RWPE2 (cell line): ENCODE measurements around the gene PDE8A.
"Not testable (repeated sequence)": the region's sequence is repeated elsewhere in the genome, so short reads cannot be mapped to it uniquely, and the experiment has no call there.

Experiments
- ATAC-seq: fragments of 200-7000 bp; cut with Tn5 transposase; 3 replicates; pipeline ENCODE4 v1.9.1; 2021; ENCODE audit warnings: low read depth
- DNase-seq: peaks from one replicate; pipeline ENCODE4 v3.0.0-alpha.2; 2020; ENCODE audit warnings: low spot score
- H3K27ac ChIP-seq: fragments of 450-650 bp; 2 replicates; pipeline ENCODE4 v1.5.1; 2017; ENCODE audit warnings: mild to moderate bottlenecking; ENCODE audit not compliant: poor library complexity, severe bottlenecking
- H3K27me3 ChIP-seq: fragments of 250-450 bp; sonication (Bioruptor Pico); 2 replicates; pipeline ENCODE4 v1.5.1; 2021; ENCODE audit warnings: mild to moderate bottlenecking, moderate library complexity; ENCODE audit not compliant: insufficient read depth, poor library complexity, severe bottlenecking
- H3K36me3 ChIP-seq: fragments of 250-450 bp; sonication (Bioruptor Pico); 2 replicates; pipeline ENCODE4 v1.5.1; 2020; ENCODE audit warnings: low read depth, mild to moderate bottlenecking, moderate library complexity
- H3K4me1 ChIP-seq: fragments of 250-450 bp; sonication (Bioruptor Pico); 2 replicates; pipeline ENCODE4 v1.5.1; 2021; ENCODE audit warnings: mild to moderate bottlenecking, moderate library complexity; ENCODE audit not compliant: insufficient read depth, poor library complexity, severe bottlenecking
- H3K4me3 ChIP-seq: fragments of 250-450 bp; sonication (Bioruptor Pico); 2 replicates; pipeline ENCODE4 v1.5.1; 2021; ENCODE audit warnings: mild to moderate bottlenecking, moderate library complexity; ENCODE audit not compliant: severe bottlenecking
- H3K9me3 ChIP-seq: fragments of 250-450 bp; sonication (Bioruptor Pico); 2 replicates; pipeline ENCODE4 v1.5.1; 2021; ENCODE audit warnings: mild to moderate bottlenecking, moderate library complexity; ENCODE audit not compliant: severe bottlenecking
- TF ChIP-seq, protein P1 (sequence below): fragments of 450-650 bp; IDR thresholded peaks from one replicate; pipeline ENCODE4 v1.5.1; 2017; ENCODE audit warnings: mild to moderate bottlenecking, moderate library complexity; ENCODE audit not compliant: poor library complexity, severe bottlenecking

PDE8A gene

DNA sequence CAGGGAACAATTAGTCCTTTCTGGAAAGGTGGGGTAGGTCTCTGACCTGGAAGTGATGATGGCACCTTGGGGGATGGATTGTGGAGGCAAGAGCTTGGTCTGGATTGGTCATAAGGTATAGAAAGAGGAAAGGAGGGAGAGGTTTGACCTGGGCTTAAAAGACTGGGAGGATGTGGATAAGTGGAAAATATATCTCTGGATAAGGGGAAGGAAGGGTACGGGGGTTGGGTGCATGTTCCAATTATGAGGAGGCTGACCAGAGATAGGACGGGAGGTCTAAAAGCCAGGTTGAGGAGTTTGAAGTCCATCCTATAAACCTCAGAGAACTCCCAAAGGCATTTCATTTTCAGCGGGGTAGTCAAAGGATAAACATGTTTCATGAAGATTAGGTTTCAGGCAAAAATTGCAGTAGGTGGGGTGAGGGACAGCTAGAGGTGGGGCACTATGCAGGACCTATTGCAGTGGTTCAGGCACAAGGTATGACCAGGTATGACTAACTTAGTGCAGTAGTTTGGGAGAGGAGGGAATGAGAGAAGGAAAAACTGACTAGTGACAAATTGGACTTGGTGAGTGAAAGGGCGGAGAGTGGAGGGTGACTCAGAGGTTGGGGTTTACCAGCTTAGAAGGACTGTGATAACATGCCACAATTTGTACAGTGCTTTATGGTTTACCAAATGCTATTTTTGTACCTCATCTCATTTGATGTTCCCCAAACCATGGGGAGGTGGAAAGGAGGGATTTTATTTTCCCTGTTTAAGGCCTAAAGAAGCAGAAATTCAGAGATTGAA is 10.7 kb downstream of the PDE8A start:
- TF ChIP-seq, protein P1, sequence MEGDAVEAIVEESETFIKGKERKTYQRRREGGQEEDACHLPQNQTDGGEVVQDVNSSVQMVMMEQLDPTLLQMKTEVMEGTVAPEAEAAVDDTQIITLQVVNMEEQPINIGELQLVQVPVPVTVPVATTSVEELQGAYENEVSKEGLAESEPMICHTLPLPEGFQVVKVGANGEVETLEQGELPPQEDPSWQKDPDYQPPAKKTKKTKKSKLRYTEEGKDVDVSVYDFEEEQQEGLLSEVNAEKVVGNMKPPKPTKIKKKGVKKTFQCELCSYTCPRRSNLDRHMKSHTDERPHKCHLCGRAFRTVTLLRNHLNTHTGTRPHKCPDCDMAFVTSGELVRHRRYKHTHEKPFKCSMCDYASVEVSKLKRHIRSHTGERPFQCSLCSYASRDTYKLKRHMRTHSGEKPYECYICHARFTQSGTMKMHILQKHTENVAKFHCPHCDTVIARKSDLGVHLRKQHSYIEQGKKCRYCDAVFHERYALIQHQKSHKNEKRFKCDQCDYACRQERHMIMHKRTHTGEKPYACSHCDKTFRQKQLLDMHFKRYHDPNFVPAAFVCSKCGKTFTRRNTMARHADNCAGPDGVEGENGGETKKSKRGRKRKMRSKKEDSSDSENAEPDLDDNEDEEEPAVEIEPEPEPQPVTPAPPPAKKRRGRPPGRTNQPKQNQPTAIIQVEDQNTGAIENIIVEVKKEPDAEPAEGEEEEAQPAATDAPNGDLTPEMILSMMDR: no peak
- DNase-seq (no peak), ATAC-seq (peak; percentile 99)
- Histone ChIP-seq H3K4me3 (no peak overlapping the region), H3K4me1 (peaks cover 17% of the 10 kb centered on the region), H3K27ac (peak overlapping the region; percentile 22), H3K27me3 (no peaks in the 10 kb centered on the region), H3K36me3 (no peaks in the 10 kb centered on the region), H3K9me3 (no peaks in the 10 kb centered on the region)

DNA sequence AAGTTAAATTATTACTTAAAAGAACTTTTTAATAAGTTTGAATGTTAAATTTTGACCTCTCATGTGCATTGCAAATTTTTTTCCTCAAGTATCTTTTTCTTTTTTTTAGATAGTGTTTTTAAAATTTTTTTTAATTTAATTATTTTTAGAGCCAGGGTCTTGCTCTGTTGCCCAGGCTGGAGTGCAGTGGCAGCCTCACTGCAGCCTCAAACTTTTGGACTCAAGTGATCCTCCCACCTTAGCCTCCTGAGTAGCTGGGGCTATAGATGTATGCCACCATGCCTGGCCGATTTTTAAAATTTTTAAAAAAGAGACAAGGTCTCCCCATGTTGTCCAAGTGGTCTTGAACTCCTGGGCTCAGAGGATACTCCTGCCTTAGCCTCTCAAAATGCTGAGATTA is 14.4 kb downstream of the PDE8A start:
- ATAC-seq (no peak), DNase-seq (no peak)
- H3K27me3 ChIP-seq: no peaks in the 10 kb centered on the region
- peaks cover 14% of the 10 kb centered on the region for H3K4me1 ChIP-seq
- H3K4me3 ChIP-seq: no peak overlapping the region
- no peak overlapping the region for H3K27ac ChIP-seq
- TF ChIP-seq, protein P1: no peak
- no peaks in the 10 kb centered on the region for H3K36me3 ChIP-seq
- H3K9me3 ChIP-seq: no peaks in the 10 kb centered on the region

GRCh38 chr15:84996714-84997113 is 15.1 kb downstream of the PDE8A start:
- not testable (repeated sequence) for H3K27ac ChIP-seq, H3K27me3 ChIP-seq, H3K36me3 ChIP-seq, H3K4me3 ChIP-seq, DNase-seq, H3K9me3 ChIP-seq, ATAC-seq
- peaks cover 12% of the 10 kb centered on the region for H3K4me1 ChIP-seq

DNA sequence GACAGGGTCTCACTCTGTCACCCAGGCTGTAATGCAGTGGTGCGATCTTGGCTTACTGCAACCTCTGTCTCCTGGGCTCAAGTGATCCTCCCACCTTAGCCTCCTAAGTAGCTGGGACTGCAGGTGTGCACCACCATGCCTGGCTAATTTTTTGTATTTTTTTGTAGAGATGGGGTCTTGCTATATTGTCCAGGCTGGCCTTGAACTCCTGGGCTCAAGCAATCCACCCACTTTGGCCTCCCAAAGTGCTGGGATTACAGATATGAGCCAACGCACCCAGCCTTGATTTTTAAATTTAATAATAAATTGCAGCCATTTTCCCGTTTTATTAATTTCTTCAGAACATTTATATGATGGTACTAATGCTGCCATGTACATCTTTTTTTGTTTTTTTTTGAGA is 15.6 kb downstream of the PDE8A start:
- not testable (repeated sequence) for H3K4me1 ChIP-seq, H3K27me3 ChIP-seq, H3K9me3 ChIP-seq, H3K27ac ChIP-seq, ATAC-seq, DNase-seq, H3K4me3 ChIP-seq, H3K36me3 ChIP-seq

- Histone ChIP-seq H3K36me3 (no peaks in the 10 kb centered on the region), H3K4me3 (no peak overlapping the region), H3K27me3 (no peaks in the 10 kb centered on the region), H3K4me1 (no peaks in the 10 kb centered on the region), H3K9me3 (no peaks in the 10 kb centered on the region), H3K27ac (no peak overlapping the region)
- no peak for ATAC-seq
- no peak for DNase-seq
- TF ChIP-seq, protein P1: no peak
Observed at GRCh38 chr15:85000189-85000864, 18.7 kb downstream of the PDE8A start.
